ENCODE data around the gene JAZF1. TPM values are rescaled to one million over a fixed set of nuclear protein-coding genes. Genes with fewer than 3 reads are reported as not detected.
A peak's percentile ranks its signal among the peaks of the same experiment; 100 is the strongest.

The JAZF1 gene
- total RNA-seq, 1 experiment from 2014 or later: 9.1 TPM

GRCh38 chr7:28142650-28143049, 37.9 kb downstream of the JAZF1 start:
- no peak overlapping the region for H2AFZ ChIP-seq (ENCODE audit: low read length)
- no peaks in the 10 kb centered on the region for H3K9me3 ChIP-seq (ENCODE audit: control insufficient read depth, low read depth, low read length)
- H4K8ac ChIP-seq (replicated peaks; ENCODE audit: insufficient read length, low read depth, low read length): no peak overlapping the region
- TF ChIP-seq CTCF (conservative IDR thresholded peaks at IDR 0.05): peak; percentile 41; the same call in 2 of the 3 replicates
- H3K36me3 Mint-ChIP-seq (ENCODE audit: insufficient read depth in 1 of 3, low read depth in 3 of 3): 0 out of 7 replicates have a peak, but pooled peaks cover 0 to 4% (median 0%) of the 10 kb centered on the region in 3 experiments
- WGBS (ENCODE audit: extremely low coverage, insufficient read length, low lambda C conversion rate): no CpG with 5 or more reads among the region's 3 CpGs
- no peaks in the 10 kb centered on the region for H3K27me3 ChIP-seq (ENCODE audit: insufficient read depth, low read length)
- peaks cover 10 to 13% of the 10 kb centered on the region in 2 experiments for H3K4me1 Mint-ChIP-seq
- no peaks in the 10 kb centered on the region for H3K79me1 ChIP-seq (ENCODE audit: insufficient read depth, low read depth, low read length, poor library complexity, severe bottlenecking)
- no peak overlapping the region for H3T11ph ChIP-seq (ENCODE audit: low read length)
- H2BK120ac ChIP-seq (ENCODE audit: low read depth, low read length, poor library complexity, severe bottlenecking): no peak overlapping the region
- no peak overlapping the region for H3K9ac ChIP-seq (ENCODE audit: extremely low read depth, insufficient read length, low read length)
- no peak overlapping the region for H2BK5ac ChIP-seq (ENCODE audit: insufficient read length, low read length)
- no peak overlapping the region for H4K5ac ChIP-seq (ENCODE audit: insufficient read length, low read depth, low read length)
- no peak overlapping the region for H3K18ac ChIP-seq (ENCODE audit: insufficient read length, low read depth, low read length)
- H3K4ac ChIP-seq (ENCODE audit: low read depth, low read length): no peak overlapping the region
- H3K27ac ChIP-seq (ENCODE audit: insufficient read length, low read depth, low read length): no peak overlapping the region
- no peaks in the 10 kb centered on the region for H3K23me2 ChIP-seq (ENCODE audit: insufficient read length, low read depth, low read length, poor library complexity, severe bottlenecking)
- no peak overlapping the region for H2BK15ac ChIP-seq (ENCODE audit: low read depth, low read length)
- H4K20me1 ChIP-seq (ENCODE audit: control insufficient read depth, insufficient read depth, insufficient read length): no peaks in the 10 kb centered on the region
- no peak overlapping the region for H3K23ac ChIP-seq (ENCODE audit: insufficient read length, low read depth, low read length)
- H2BK20ac ChIP-seq (ENCODE audit: low read depth, low read length, poor library complexity, severe bottlenecking): no peak overlapping the region
- H3K27me3 Mint-ChIP-seq (ENCODE audit: low read depth): no peaks in the 10 kb centered on the region
- H3K79me2 ChIP-seq (ENCODE audit: insufficient read depth, low read length): no peaks in the 10 kb centered on the region
- H2BK12ac ChIP-seq (ENCODE audit: insufficient read length, low read depth, low read length): no peak overlapping the region
- no peak overlapping the region for H2AK5ac ChIP-seq (ENCODE audit: insufficient read length, low read length)
- H3K4me3 Mint-ChIP-seq: no peak overlapping the region
- no peak overlapping the region for H3K56ac ChIP-seq (ENCODE audit: insufficient read length, low read depth, low read length)
- no peak overlapping the region for H3K14ac ChIP-seq (ENCODE audit: insufficient read depth, low read length)
- DNase-seq: no peak
- H3K4me2 ChIP-seq (ENCODE audit: insufficient read depth, insufficient read length, low read length): no peak overlapping the region
- no peak overlapping the region for H4K91ac ChIP-seq (ENCODE audit: insufficient read length, low read depth, low read length)
- H3K4me1 ChIP-seq (ENCODE audit: insufficient read depth, low read length): no peaks in the 10 kb centered on the region
- no peak overlapping the region; a peak in 1 of 7 replicates for H3K27ac Mint-ChIP-seq
- no peaks in the 10 kb centered on the region; a peak in 1 of 5 replicates for H3K9me3 Mint-ChIP-seq
